ENCODE data around the gene INTS12. TPM values are rescaled to one million over a fixed set of nuclear protein-coding genes. Genes with fewer than 3 reads are reported as not detected.

The INTS12 gene
- total RNA-seq, 4 donors from 2014 or later = 16.7 to 27.3 (median 24.4) TPM

GRCh38 chr4:105679186-105679585 is 29.3 kb downstream of the INTS12 start:
- Histone ChIP-seq H3K4me1 (no peaks in the 10 kb centered on the region), H3K27me3 (no peaks in the 10 kb centered on the region), H3K36me3 (peaks cover 0 to 19% of the 10 kb centered on the region in 2 donors), H3K4me3 (no peak overlapping the region), H3K27ac (no peak overlapping the region), H3K9me3 (no peaks in the 10 kb centered on the region)
- in situ Hi-C loops (cut with MboI; ENCODE audit: low sequenced_read_pairs in 4 of 4) = no loop called here
- DNase-seq = no peak
- no peak for TF ChIP-seq CTCF (IDR thresholded peaks at IDR 0.05 in 4 of 5, conservative IDR thresholded peaks at IDR 0.05 in 1 of 5)
- TF ChIP-seq POLR2A (IDR thresholded peaks at IDR 0.05) = no peak
- ATAC-seq = no peak
- intact Hi-C loops (cut with DNase I; ENCODE audit: low total_unique reads) = no loop called here

- TF ChIP-seq POLR2A (IDR thresholded peaks at IDR 0.05) (no peak), CTCF (IDR thresholded peaks at IDR 0.05 in 4 of 5, conservative IDR thresholded peaks at IDR 0.05 in 1 of 5) (no peak)
- no peak for ATAC-seq
- Histone ChIP-seq H3K36me3 (peaks cover 0 to 15% of the 10 kb centered on the region in 2 donors), H3K4me1 (no peaks in the 10 kb centered on the region), H3K27me3 (no peaks in the 10 kb centered on the region), H3K4me3 (no peak overlapping the region), H3K9me3 (no peaks in the 10 kb centered on the region), H3K27ac (no peak overlapping the region)
- in situ Hi-C loops (cut with MboI; ENCODE audit: low sequenced_read_pairs in 4 of 4) = no loop called here
- DNase-seq = no peak
- intact Hi-C loops (cut with DNase I; ENCODE audit: low total_unique reads) = no loop called here
Observed at GRCh38 chr4:105677709-105678108, 30.8 kb downstream of the INTS12 start.

GRCh38 chr4:105674011-105674410 is 34.5 kb downstream of the INTS12 start:
- no peaks in the 10 kb centered on the region for H3K27me3 ChIP-seq
- H3K4me3 ChIP-seq = no peak overlapping the region
- H3K27ac ChIP-seq = no peak overlapping the region
- H3K9me3 ChIP-seq = no peaks in the 10 kb centered on the region
- intact Hi-C loops (cut with DNase I; ENCODE audit: low total_unique reads) (no loop called here), in situ Hi-C loops (cut with MboI; ENCODE audit: low sequenced_read_pairs in 4 of 4) (no loop called here)
- no peaks in the 10 kb centered on the region for H3K36me3 ChIP-seq
- ATAC-seq (no peak), DNase-seq (no peak)
- H3K4me1 ChIP-seq = no peaks in the 10 kb centered on the region
- TF ChIP-seq CTCF (IDR thresholded peaks at IDR 0.05 in 4 of 5, conservative IDR thresholded peaks at IDR 0.05 in 1 of 5) = no peak
- TF ChIP-seq POLR2A (IDR thresholded peaks at IDR 0.05) = no peak

GRCh38 chr4:105671301-105671700 is 37.2 kb downstream of the INTS12 start:
- in situ Hi-C loops (cut with MboI; ENCODE audit: low sequenced_read_pairs in 4 of 4) = no loop called here
- TF ChIP-seq POLR2A (IDR thresholded peaks at IDR 0.05) (no peak), CTCF (IDR thresholded peaks at IDR 0.05 in 4 of 5, conservative IDR thresholded peaks at IDR 0.05 in 1 of 5) (no peak)
- no peaks in the 10 kb centered on the region for H3K9me3 ChIP-seq
- no peaks in the 10 kb centered on the region for H3K4me1 ChIP-seq
- ATAC-seq (no peak), DNase-seq (no peak)
- H3K4me3 ChIP-seq = no peak overlapping the region
- no peaks in the 10 kb centered on the region for H3K36me3 ChIP-seq
- H3K27me3 ChIP-seq = no peaks in the 10 kb centered on the region
- H3K27ac ChIP-seq = no peak overlapping the region
- intact Hi-C loops (cut with DNase I; ENCODE audit: low total_unique reads) = no loop called here

GRCh38 chr4:105670684-105671083 is 37.8 kb downstream of the INTS12 start:
- no peak for DNase-seq
- ATAC-seq = no peak
- TF ChIP-seq POLR2A (IDR thresholded peaks at IDR 0.05) (no peak), CTCF (IDR thresholded peaks at IDR 0.05 in 4 of 5, conservative IDR thresholded peaks at IDR 0.05 in 1 of 5) (no peak)
- H3K36me3 ChIP-seq = no peaks in the 10 kb centered on the region
- no peak overlapping the region for H3K27ac ChIP-seq
- H3K9me3 ChIP-seq = no peaks in the 10 kb centered on the region
- no peak overlapping the region for H3K4me3 ChIP-seq
- H3K27me3 ChIP-seq = no peaks in the 10 kb centered on the region
- H3K4me1 ChIP-seq = no peaks in the 10 kb centered on the region
- intact Hi-C loops (cut with DNase I; ENCODE audit: low total_unique reads) = no loop called here
- in situ Hi-C loops (cut with MboI; ENCODE audit: low sequenced_read_pairs in 4 of 4) = no loop called here
